ENCODE measurements around the gene CHTF18.

The CHTF18 gene

GRCh38 chr16:765488-765865 is 22.9 kb upstream of the CHTF18 start:
- no peaks in the 10 kb centered on the region for H3F3A ChIP-seq (ENCODE audit: control insufficient read depth, insufficient read depth)
- TF ChIP-seq CTCF (IDR thresholded peaks at IDR 0.05; ENCODE audit: low read depth, low read length, poor library complexity, severe bottlenecking), result no peak
- no peak for TF ChIP-seq EZH2phosphoT487 (IDR thresholded peaks at IDR 0.05; ENCODE audit: borderline replicate concordance, low read length)
- H3K4me3 ChIP-seq (ENCODE audit: low read length), result no peak overlapping the region
- H3K4me2 ChIP-seq (ENCODE audit: low read length), result no peak overlapping the region
- no peaks in the 10 kb centered on the region for H3K4me1 ChIP-seq (ENCODE audit: control insufficient read depth, low read length)
- H3K27ac ChIP-seq (ENCODE audit: low read depth, low read length), result no peak overlapping the region
- H3K9me2 ChIP-seq (replicated peaks; ENCODE audit: control insufficient read depth, low read length), result no peaks in the 10 kb centered on the region
- no peaks in the 10 kb centered on the region for H4K20me1 ChIP-seq (ENCODE audit: control insufficient read depth, insufficient read depth, low read depth, low read length)
- H3K27me3 ChIP-seq (ENCODE audit: control insufficient read depth, low read length), result no peaks in the 10 kb centered on the region
- H3K36me3 ChIP-seq (ENCODE audit: control insufficient read depth, low read length), result no peaks in the 10 kb centered on the region
- H3K79me2 ChIP-seq (ENCODE audit: control insufficient read depth, low read length), result no peaks in the 10 kb centered on the region
- H3K9me3 ChIP-seq (ENCODE audit: control insufficient read depth, insufficient read depth, low read length), result no peaks in the 10 kb centered on the region

GRCh38 chr16:766008-766819 is 22.2 kb upstream of the CHTF18 start:
- no peaks in the 10 kb centered on the region for H3K27me3 ChIP-seq (ENCODE audit: control insufficient read depth, low read length)

GRCh38 chr16:766820-767640 is 21.4 kb upstream of the CHTF18 start:
- H3K9me3 ChIP-seq (ENCODE audit: control insufficient read depth, insufficient read depth, low read length), result no peaks in the 10 kb centered on the region
- H3K4me2 ChIP-seq (ENCODE audit: low read length), result no peak overlapping the region
- H3K9me2 ChIP-seq (replicated peaks; ENCODE audit: control insufficient read depth, low read length), result no peaks in the 10 kb centered on the region
- no peaks in the 10 kb centered on the region for H3K27me3 ChIP-seq (ENCODE audit: control insufficient read depth, low read length)
- H3K27ac ChIP-seq (ENCODE audit: low read depth, low read length), result no peak overlapping the region
- no peak for TF ChIP-seq EZH2phosphoT487 (IDR thresholded peaks at IDR 0.05; ENCODE audit: borderline replicate concordance, low read length)
- TF ChIP-seq CTCF (IDR thresholded peaks at IDR 0.05; ENCODE audit: low read depth, low read length, poor library complexity, severe bottlenecking), result no peak
- no peak overlapping the region for H3K4me3 ChIP-seq (ENCODE audit: low read length)
- no peaks in the 10 kb centered on the region for H3K36me3 ChIP-seq (ENCODE audit: control insufficient read depth, low read length)
- H3K4me1 ChIP-seq (ENCODE audit: control insufficient read depth, low read length), result no peaks in the 10 kb centered on the region
- no peaks in the 10 kb centered on the region for H3K79me2 ChIP-seq (ENCODE audit: control insufficient read depth, low read length)
- H3F3A ChIP-seq (ENCODE audit: control insufficient read depth, insufficient read depth), result no peaks in the 10 kb centered on the region
- no peaks in the 10 kb centered on the region for H4K20me1 ChIP-seq (ENCODE audit: control insufficient read depth, insufficient read depth, low read depth, low read length)

More at GRCh38 chr16:766008-766819, 22.2 kb upstream of the CHTF18 start:
- no peak overlapping the region for H3K4me2 ChIP-seq (ENCODE audit: low read length)
- TF ChIP-seq EZH2phosphoT487 (IDR thresholded peaks at IDR 0.05; ENCODE audit: borderline replicate concordance, low read length) (no peak), CTCF (IDR thresholded peaks at IDR 0.05; ENCODE audit: low read depth, low read length, poor library complexity, severe bottlenecking) (no peak)
- H4K20me1 ChIP-seq (ENCODE audit: control insufficient read depth, insufficient read depth, low read depth, low read length), result no peaks in the 10 kb centered on the region
- H3K9me3 ChIP-seq (ENCODE audit: control insufficient read depth, insufficient read depth, low read length), result no peaks in the 10 kb centered on the region
- H3K4me1 ChIP-seq (ENCODE audit: control insufficient read depth, low read length), result no peaks in the 10 kb centered on the region
- H3K4me3 ChIP-seq (ENCODE audit: low read length), result no peak overlapping the region
- H3F3A ChIP-seq (ENCODE audit: control insufficient read depth, insufficient read depth), result no peaks in the 10 kb centered on the region
- H3K27ac ChIP-seq (ENCODE audit: low read depth, low read length), result no peak overlapping the region
- no peaks in the 10 kb centered on the region for H3K9me2 ChIP-seq (replicated peaks; ENCODE audit: control insufficient read depth, low read length)
- H3K36me3 ChIP-seq (ENCODE audit: control insufficient read depth, low read length), result no peaks in the 10 kb centered on the region
- H3K79me2 ChIP-seq (ENCODE audit: control insufficient read depth, low read length), result no peaks in the 10 kb centered on the region
